NCI-H345 treated with DMSO at 0.1 percent for 48 hours (cell line): ENCODE measurements around the gene TMEM222.

ENCODE experiments used
- DNase-seq: peaks from one replicate; lab custom pipeline; 2025; ENCODE audit not compliant: unreplicated experiment; lab: John Stamatoyannopoulos, UW

Gene TMEM222

GRCh38 chr1:27341525-27342252, 19.7 kb downstream of the TMEM222 start, which contains the start of gene SYTL1:
Gene SYTL1 (plus strand): TSS chr1:27342022. CDS start chr1:27345335, 3,313 bp downstream.
- DNase-seq: peak; percentile 52

DNA sequence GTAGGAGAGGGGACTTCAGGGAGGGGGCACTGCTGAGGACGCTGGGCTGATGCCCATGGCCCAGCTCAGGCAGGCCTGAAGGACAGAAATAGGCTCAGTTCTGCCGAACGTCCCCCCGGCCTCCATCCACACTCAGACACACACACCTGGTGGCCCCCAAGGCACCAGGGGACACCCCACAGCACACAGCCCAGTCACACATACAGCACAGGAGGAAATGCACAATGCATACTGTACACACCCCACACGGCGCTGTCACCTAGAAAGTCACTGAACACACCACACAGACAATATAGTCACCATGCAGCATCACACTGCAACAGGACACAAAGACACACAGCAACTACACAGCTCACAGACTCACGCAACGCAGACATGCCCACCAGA, 20.4 kb downstream of the TMEM222 start:
- peak; percentile 9 for DNase-seq

DNA sequence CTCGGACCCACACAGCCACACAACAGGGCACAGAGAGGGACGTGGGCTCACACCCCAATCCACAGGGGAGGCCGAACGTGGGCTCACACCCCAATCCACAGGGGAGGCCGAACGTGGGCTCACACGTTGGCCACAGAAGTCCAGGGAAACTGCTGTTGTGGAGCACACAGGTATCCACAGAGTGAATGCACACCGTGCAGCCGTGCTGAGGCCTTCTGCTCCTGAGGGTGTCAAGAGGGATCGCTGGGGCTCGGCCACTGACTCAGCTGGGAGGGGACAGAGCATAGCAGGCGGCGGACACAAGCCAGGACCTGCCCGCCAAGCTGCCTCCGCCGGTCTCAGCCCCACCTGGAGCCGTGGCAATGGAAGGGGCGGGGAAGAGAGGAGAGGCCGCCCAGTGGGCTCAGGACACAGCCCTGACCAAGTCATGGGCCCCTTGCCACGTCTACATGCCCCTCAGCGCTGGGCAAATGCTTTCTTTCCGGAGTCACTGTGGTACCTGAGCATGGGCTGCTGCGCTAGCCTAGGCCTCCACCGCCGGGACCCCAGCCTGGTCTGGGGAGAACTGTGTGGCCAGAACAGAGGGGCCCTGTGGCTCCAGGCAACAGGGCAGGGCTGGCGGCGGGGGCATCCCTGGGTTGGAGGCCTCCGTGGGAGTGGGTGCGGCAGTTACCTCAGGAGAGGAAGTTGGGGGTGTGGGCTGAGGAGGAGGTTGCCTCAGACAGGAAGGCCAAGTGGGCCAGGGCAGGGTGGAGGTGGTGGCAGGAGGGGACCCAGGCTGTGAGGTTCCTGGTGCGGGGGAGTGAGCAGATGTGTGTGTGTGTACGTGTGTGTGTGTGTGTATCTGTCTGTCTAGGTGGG, 21.0 kb downstream of the TMEM222 start:
- DNase-seq: peak; percentile 12

DNA sequence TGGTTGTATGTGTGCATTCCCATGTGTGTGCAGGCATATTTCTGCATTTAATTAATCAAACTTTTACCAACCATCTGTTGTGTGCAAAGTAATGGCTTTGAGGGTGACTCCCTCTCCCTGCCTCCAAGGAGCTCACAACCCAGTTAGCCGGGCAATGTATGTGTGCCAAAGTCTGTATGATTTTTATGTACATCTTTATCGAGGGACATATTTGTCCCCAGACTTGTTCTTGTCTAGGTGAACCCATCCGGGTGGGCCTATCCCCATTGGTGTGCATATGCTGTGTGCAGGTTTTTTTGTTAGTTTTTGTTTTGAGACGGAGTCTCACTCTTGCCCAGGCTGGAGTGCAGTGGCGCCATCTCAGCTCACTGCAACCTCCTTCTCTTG, 21.7 kb downstream of the TMEM222 start:
- DNase-seq: no peak

GRCh38 chr1:27345272-27345671, 23.3 kb downstream of the TMEM222 start:
- DNase-seq: no peak

DNA sequence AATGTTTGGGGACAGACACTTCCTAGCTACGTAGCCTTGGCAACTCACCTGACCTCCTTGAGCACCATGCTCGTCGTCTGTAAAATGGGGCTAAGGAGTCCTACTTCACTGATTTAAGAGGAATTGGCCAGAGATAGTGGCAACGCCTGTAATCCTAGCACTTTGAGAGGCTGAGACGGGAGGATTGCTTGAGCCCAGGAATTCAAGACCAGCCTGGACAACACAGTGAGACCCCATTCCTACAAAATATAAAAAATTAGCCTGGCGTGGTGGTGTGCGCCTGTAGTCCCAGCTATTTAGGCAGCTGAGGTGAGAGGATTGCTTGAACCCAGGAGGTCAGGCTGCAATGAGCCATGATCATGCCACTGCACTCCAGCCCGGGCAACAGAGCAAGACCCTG, 24.4 kb downstream of the TMEM222 start:
- no peak for DNase-seq

DNA sequence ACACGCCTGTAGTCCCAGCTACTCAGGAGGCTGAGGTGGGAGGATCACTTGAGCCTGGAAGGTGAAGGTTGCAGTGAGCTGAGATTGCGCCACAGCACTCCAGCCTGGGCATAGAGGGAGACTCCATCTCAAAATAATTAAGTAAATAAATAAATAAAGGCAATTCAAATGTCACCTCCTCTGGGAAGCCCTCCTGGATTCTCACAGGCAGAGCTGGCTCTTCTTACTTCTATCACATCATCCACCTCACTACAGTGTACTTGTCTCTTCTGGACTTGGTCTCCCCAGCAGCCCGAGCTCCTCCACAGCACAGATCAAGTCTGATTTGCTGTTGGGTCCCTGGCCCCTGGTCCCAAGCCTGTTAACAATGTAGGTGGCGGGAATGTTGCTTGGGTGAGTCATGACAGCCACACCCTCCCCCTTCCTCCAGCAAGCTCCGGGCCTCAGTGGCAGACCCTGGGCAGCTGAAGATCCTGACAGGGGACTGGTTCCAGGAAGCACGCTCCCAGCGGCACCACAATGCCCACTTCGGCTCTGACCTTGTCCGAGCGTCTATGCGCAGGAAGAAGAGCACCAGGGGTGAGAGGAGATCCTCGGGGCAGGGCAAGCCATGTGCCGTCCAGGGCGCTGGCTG, 25.1 kb downstream of the TMEM222 start:
- no peak for DNase-seq

DNA sequence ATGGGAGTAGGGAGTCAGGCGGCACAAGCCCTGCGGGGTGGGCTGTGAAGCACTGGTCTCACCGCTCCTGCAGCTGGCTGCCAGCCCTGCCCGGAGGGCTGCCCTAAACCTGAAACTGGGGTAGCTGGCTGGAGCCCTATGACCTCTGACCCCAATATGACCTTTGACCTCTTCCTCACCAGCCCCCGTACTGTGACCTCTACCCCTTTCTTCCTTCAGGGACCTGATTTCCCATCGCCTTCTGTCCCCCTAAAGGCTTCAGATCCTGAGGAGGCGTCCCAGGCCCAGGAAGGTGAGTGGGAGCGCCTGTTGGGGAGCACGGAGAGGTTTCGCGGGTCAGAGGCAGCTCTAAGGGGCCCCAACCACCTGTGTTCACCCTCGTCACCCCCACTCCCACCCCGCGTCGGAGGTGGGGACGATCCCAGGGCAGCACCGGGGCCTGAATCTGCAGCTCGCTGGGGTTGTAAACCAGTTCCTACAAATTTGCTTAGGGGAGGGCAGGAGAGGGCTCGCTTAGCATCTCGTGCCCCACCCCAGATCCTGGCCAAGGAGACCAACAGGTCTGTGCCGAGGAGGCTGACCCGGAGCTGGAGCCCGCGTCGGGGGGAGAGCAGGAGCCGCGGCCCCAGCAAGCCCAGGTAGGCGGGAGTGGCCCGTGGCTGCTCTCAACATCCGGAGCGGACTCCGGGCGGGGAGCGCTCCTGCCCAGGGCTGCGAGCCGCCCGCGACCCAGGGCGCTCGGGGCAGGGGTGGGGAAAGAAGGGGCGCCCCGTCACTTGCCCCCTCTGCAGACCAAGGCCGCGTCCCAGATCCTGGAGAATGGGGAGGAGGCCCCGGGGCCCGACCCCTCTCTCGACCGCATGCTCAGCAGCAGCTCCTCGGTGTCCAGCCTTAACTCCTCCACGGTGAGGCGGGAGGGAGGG, 27.2 kb downstream of the TMEM222 start:
- DNase-seq: peak; percentile 44

GRCh38 chr1:27349784-27350662, 28.1 kb downstream of the TMEM222 start:
- peak; percentile 51 for DNase-seq

DNA sequence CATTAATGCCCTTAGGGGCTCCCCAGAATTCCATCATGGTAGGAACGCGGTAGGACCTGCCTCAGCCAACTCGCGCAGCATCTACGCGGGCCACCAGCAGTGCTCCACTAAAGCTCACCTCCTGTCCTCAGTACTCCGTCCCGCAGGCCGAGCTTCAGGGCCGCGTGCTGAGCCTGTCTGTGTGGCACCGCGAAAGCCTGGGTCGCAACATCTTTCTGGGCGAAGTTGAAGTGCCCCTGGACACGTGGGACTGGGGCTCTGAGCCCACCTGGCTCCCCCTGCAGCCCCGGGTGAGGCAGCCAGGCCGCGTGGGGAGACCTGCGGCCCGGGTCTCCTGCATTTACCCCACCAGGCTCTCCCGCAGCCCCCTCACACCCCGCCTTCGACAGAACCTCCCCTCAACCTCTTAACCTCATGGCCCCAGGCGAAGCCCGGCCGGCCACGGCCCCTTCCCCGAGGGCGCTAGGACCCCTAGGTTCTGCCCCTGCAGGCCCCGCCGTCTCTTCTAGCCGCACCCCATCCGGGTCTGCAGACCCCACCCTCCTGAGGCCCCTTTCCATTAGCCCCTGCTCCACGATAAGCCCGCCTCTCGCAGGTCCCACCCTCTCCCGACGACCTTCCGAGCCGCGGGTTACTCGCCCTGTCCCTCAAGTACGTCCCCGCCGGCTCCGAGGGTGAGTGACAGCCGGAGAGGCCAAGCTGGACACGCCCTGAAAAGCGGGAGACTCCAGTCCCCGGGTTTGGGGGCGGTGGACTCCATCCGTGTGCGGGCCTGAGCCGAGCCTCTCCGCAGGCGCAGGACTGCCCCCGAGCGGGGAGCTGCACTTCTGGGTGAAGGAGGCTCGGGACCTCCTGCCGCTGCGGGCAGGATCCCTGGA, 28.9 kb downstream of the TMEM222 start:
- DNase-seq: no peak

DNA sequence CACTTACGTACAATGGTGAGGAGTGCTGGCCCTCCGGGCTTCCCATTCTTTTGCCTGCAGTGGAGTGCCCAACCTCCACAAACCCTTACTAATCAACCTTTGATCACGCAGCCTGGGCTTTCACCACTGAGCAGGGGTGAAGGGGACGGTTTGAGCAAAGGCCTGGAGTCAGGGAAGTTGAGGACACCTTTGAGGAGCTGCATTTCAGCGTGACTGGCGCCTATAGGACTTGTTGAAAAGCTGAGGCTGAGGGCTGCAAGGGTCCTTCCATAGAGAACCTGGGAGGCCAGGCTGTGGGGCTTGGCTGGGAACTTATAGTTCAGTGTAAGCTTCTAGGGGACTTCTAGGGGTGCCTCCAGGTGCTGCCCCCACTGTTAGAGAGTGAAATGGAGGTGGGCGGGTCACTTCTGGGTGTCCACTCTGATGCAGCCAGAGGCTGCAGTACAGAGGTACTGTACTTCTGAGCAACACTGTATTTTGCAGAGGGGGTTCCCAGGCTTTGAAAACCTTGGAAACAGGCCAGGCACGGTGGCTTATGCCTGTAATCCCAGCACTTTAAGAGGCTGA, 29.7 kb downstream of the TMEM222 start:
- DNase-seq: no peak

- no peak for DNase-seq
Observed at GRCh38 chr1:27353166-27353565, 31.2 kb downstream of the TMEM222 start.

GRCh38 chr1:27353629-27354028, 31.7 kb downstream of the TMEM222 start:
- no peak for DNase-seq

- DNase-seq: no peak
Observed at GRCh38 chr1:27355683-27356082, 33.7 kb downstream of the TMEM222 start.

DNA sequence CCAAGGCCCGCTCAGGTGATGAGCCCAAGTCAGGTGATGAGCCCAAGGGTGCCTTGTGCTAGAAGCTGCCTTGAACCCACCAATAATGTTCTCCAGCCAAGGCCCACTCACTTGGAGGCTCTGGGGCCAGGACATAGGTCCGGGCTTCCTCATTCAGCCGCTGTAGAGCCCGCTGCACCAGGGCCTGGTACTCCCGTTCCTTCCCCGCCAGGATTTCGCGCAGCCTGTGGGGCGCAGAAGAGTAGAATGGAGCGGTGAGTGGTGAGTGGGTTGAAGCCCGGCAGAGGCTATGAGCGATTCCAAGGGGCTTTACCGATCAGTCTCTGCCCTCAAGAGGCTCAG, 34.3 kb downstream of the TMEM222 start:
- DNase-seq: no peak

GRCh38 chr1:27356619-27357280, 34.8 kb downstream of the TMEM222 start:
- DNase-seq: no peak

- DNase-seq: peak; percentile 37
Observed at GRCh38 chr1:27357281-27358037, 35.5 kb downstream of the TMEM222 start.
